Activated naive CD4-positive, alpha-beta T cell treated with anti-CD3 and anti-CD28 coated beads for 36 hours (primary cell): ENCODE data around the gene INKA1. TPM values are rescaled to one million over a fixed set of nuclear protein-coding genes. Genes with fewer than 3 reads are reported as not detected.
"Not testable (repeated sequence)": the region's sequence is repeated elsewhere in the genome, so short reads cannot be mapped to it uniquely, and the experiment has no call there.

ENCODE experiments used
- CTCF ChIA-PET: fragments of 350-600 bp; sonication (Branson Sonifier 250); formaldehyde crosslinking; loops from one replicate; lab custom pipeline; 2021; ENCODE audit warnings: antibody characterized with exemption; lab: Charles Lee
- DNase-seq: peaks from one replicate; pipeline ENCODE4 v3.0.0-alpha.2; 2020
- H3K27ac Mint-ChIP-seq: one replicate; pipeline ENCODE4 v1.8.0; 2021; ENCODE audit warnings: mild to moderate bottlenecking, mixed read lengths
- H3K27me3 Mint-ChIP-seq: one replicate; pipeline ENCODE4 v1.8.0; 2021; ENCODE audit warnings: low read depth, mixed read lengths
- H3K36me3 Mint-ChIP-seq: one replicate; pipeline ENCODE4 v1.8.0; 2021; ENCODE audit warnings: low read depth, mixed read lengths
- H3K4me1 Mint-ChIP-seq: one replicate; pipeline ENCODE4 v1.8.0; 2021; ENCODE audit warnings: low read depth, mixed read lengths
- H3K4me3 Mint-ChIP-seq: one replicate; pipeline ENCODE4 v1.8.0; 2021; ENCODE audit warnings: mild to moderate bottlenecking, moderate library complexity, mixed read lengths
- H3K9me3 Mint-ChIP-seq: one replicate; pipeline ENCODE4 v1.8.0; 2021; ENCODE audit warnings: mixed read lengths
- intact Hi-C: fragments of 100-400 bp; cut with micrococcal nuclease; formaldehyde crosslinking; loops from one replicate; pipeline ENCODE4 v1.15.1; 2023
- total RNA-seq, 2 experiments: library from RNA; stranded (reverse); gene quantifications; one replicate each; pipeline ENCODE4 v1.2.3, GENCODE V29; 2021

INKA1 gene
- total RNA-seq, 2 experiments from 2014 or later = 0.33 to 0.37 TPM

DNA sequence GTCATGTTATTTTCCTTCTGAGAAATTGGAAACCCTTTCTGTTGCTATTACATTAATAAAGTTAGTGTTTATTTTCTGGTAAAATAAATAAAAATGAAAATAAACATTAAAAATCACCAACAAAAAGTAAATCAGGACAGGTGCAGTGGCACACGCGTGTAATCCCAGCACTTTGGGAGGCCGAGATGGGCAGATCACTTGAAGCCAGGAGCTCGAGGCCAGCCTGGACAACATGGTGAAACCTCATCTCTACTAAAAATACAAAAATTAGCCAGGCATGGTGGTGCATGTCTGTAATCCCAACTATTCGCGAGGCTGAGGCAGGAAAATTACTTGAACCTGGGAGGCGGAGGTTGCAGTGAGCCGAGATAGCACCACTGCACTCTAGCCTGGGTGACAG lies 27.0 kb upstream of the INKA1 start:
- intact Hi-C loops, CTCF ChIA-PET, H3K9me3 Mint-ChIP-seq, H3K27me3 Mint-ChIP-seq, DNase-seq, H3K27ac Mint-ChIP-seq, H3K4me3 Mint-ChIP-seq, H3K36me3 Mint-ChIP-seq: not testable (repeated sequence)
- peaks cover 45% of the 10 kb centered on the region for H3K4me1 Mint-ChIP-seq

DNA sequence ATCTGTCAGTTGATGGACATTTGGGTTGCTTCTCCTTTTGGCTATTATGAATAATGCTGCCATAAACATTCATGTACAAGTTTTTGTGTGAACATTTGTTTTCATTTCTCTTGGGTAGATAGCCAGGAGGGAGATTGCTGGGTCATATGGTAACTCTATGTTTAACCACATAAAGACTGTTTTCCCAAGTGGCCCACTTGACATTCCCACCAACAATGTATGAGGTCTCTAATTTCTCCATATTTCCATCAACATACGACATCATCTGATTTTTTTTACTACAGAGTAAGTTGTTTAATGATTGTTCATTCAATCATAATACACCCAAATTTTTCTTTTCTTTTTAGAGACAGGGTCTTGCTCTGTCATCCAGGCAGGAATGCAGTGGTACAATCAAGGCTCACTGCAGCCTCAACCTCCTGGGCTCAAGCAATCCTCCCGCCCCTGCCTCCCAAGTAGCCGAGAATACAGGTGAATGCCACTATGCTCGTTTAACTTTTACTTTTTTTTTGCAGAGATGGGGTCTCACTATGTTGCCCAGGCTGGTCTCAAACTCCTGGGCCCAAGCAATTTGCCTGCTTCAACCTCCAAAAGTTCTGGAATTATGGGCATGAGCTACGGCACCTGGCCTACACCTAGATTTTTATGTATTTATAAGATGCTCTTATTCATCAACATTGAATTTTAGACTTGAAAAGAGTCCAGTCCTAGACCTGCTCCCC lies 23.5 kb upstream of the INKA1 start:
- Mint-ChIP-seq H3K9me3 (no peaks in the 10 kb centered on the region), H3K4me3 (no peak overlapping the region), H3K27me3 (no peaks in the 10 kb centered on the region), H3K27ac (no peak overlapping the region), H3K36me3 (peaks cover 17% of the 10 kb centered on the region), H3K4me1 (peaks cover 47% of the 10 kb centered on the region)
- intact Hi-C loops = no loop called here
- no peak for DNase-seq
- CTCF ChIA-PET = no interaction called here

- intact Hi-C loops = no loop called here
- H3K27ac Mint-ChIP-seq = no peak overlapping the region
- no peaks in the 10 kb centered on the region for H3K9me3 Mint-ChIP-seq
- DNase-seq = no peak
- CTCF ChIA-PET = no interaction called here
- H3K36me3 Mint-ChIP-seq = peaks cover 22% of the 10 kb centered on the region
- peaks cover 48% of the 10 kb centered on the region for H3K4me1 Mint-ChIP-seq
- no peak overlapping the region for H3K4me3 Mint-ChIP-seq
- H3K27me3 Mint-ChIP-seq = no peaks in the 10 kb centered on the region
Observed at GRCh38 chr3:49780080-49780974, 22.7 kb upstream of the INKA1 start.

- H3K27me3 Mint-ChIP-seq, H3K9me3 Mint-ChIP-seq, H3K4me3 Mint-ChIP-seq, H3K27ac Mint-ChIP-seq, intact Hi-C loops, CTCF ChIA-PET, DNase-seq: not testable (repeated sequence)
- Mint-ChIP-seq H3K4me1 (peaks cover 49% of the 10 kb centered on the region), H3K36me3 (peaks cover 24% of the 10 kb centered on the region)
Observed at GRCh38 chr3:49780975-49781365, 22.1 kb upstream of the INKA1 start.

- Mint-ChIP-seq H3K36me3 (peaks cover 23% of the 10 kb centered on the region), H3K9me3 (no peaks in the 10 kb centered on the region), H3K4me1 (peaks cover 48% of the 10 kb centered on the region), H3K4me3 (no peak overlapping the region), H3K27me3 (no peaks in the 10 kb centered on the region), H3K27ac (no peak overlapping the region)
- CTCF ChIA-PET = interaction anchor here (0.6 to 1.3 kb wide), 3 partner anchors 63 to 242 kb away, joined by 3 to 4 read pairs (median 3); no protein-coding TSS in a partner anchor
- no peak for DNase-seq
- intact Hi-C loops = no loop called here
Observed at GRCh38 chr3:49781415-49782199, 21.5 kb upstream of the INKA1 start.

DNA sequence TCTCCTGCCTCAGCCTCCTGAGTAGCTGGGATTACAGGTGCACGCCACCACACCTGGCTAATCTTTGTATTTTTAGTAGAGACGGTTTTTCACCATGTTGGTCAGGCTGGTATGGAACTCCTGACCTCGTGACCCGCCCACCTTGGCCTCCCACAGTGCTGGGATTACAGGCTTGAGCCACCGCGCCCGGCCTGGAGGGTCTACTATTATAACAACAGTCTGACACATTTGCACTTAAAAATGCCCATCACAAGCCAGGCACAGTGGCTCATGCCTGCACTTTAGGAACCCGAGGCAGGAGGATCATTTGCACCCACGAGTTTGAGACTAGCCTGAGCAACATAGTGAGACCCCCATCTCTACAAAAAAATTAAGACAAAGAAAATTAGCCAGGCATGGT lies 20.8 kb upstream of the INKA1 start:
- CTCF ChIA-PET = interaction anchor here (0.6 to 1.3 kb wide), 3 partner anchors 63 to 243 kb away, joined by 3 to 4 read pairs (median 3); no protein-coding TSS in a partner anchor
- H3K4me1 Mint-ChIP-seq = peaks cover 49% of the 10 kb centered on the region
- H3K27me3 Mint-ChIP-seq, DNase-seq, intact Hi-C loops, H3K9me3 Mint-ChIP-seq, H3K4me3 Mint-ChIP-seq, H3K27ac Mint-ChIP-seq: not testable (repeated sequence)
- peaks cover 19% of the 10 kb centered on the region for H3K36me3 Mint-ChIP-seq

- intact Hi-C loops = loop anchor here (1.0 to 5.0 kb wide), 7 partner anchors 28 to 763 kb away; partner anchors contain the start of genes AMIGO3, APEH, IFRD2 and NDUFAF3
- H3K9me3 Mint-ChIP-seq = no peaks in the 10 kb centered on the region
- H3K36me3 Mint-ChIP-seq = peaks cover 16% of the 10 kb centered on the region
- no peaks in the 10 kb centered on the region for H3K27me3 Mint-ChIP-seq
- peak overlapping the region; percentile 83 for H3K4me3 Mint-ChIP-seq
- peak; percentile 45 for DNase-seq
- CTCF ChIA-PET = interaction anchor here (1.4 to 2.9 kb wide), 3 partner anchors 41 to 246 kb away, joined by 3 to 17 read pairs (median 3); no protein-coding TSS in a partner anchor
- H3K27ac Mint-ChIP-seq = peak overlapping the region; percentile 75
- H3K4me1 Mint-ChIP-seq = peaks cover 36% of the 10 kb centered on the region
Observed at GRCh38 chr3:49785565-49786356, 17.3 kb upstream of the INKA1 start.

DNA sequence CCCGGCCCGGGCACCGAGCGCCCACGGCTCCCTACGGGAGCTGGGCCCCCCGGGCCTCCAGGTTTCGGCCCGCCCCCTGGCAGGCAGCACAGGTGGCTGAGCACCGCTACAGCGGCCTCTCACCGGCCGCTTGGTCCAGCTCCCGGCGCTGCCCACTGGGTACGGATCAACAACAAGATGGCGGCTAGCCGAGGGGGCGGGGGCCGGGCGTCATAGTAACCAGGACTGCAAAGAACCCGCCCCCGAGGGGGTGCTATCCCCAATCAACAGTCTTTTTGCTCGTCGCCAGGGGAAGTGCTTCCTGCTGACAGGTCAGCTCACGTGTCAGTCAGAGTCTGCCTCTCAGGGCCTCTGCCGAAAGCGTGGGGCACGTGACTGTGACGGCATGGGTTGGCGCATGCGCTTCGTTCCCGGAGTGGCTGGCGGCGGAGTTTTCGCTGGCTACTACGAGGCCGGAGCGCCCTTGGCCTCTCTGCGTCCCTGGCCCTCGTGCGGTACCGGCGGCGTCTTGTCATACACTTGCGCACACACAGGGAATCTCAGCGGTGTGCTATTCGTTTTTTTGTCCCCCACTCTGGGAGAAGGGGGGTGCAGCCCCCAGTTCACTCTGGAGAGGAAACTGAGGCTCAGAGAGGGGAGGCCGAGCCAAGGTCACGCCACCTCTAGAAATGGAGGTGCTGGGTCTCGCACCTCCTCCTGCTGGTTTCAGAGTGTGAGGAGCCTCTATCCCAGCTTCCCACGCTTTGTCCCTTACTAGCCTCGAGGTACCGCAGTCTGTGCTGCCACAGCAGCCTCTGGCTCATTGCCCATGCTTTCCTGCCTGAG lies 16.5 kb upstream of the INKA1 start, which contains the start of gene IP6K1:
Gene IP6K1, minus strand, starts transcription at position 186 of the 825 bp plus-strand sequence. CDS start 38,502 bp downstream, outside the sequence.
- H3K4me1 Mint-ChIP-seq = peaks cover 28% of the 10 kb centered on the region
- CTCF ChIA-PET = interaction anchor here (1.2 to 2.9 kb wide), 4 partner anchors 14 to 246 kb away, joined by 3 to 17 read pairs (median 4); no protein-coding TSS in a partner anchor
- peaks cover 14% of the 10 kb centered on the region for H3K36me3 Mint-ChIP-seq

GRCh38 chr3:49787182-49787464 lies 15.9 kb upstream of the INKA1 start:
- CTCF ChIA-PET = interaction anchor here (1.2 to 2.9 kb wide), 4 partner anchors 14 to 247 kb away, joined by 3 to 17 read pairs (median 6); no protein-coding TSS in a partner anchor
- peaks cover 27% of the 10 kb centered on the region for H3K4me1 Mint-ChIP-seq
- intact Hi-C loops = loop anchor here (5.0 kb wide), 1 partner anchor 765 kb away; the partner anchor contains the start of gene NDUFAF3

More for the DNA sequence above, 16.5 kb upstream of the INKA1 start, which contains the start of gene IP6K1:
- intact Hi-C loops = loop anchor here (1.0 to 5.0 kb wide), 7 partner anchors 27 to 764 kb away; partner anchors contain the start of genes AMIGO3, APEH, IFRD2 and NDUFAF3
- Mint-ChIP-seq H3K4me3 (peak within 1 kb of the TSS; percentile 83), H3K27me3 (no peaks in the 10 kb centered on the region), H3K9me3 (no peaks in the 10 kb centered on the region), H3K27ac (peak within 1 kb of the TSS; percentile 86)
- DNase-seq = peak; percentile 100

GRCh38 chr3:49787536-49787935 lies 15.5 kb upstream of the INKA1 start:
- CTCF ChIA-PET = interaction anchor here (1.2 to 2.9 kb wide), 4 partner anchors 15 to 247 kb away, joined by 3 to 17 read pairs (median 6); no protein-coding TSS in a partner anchor
- H3K36me3 Mint-ChIP-seq = peaks cover 11% of the 10 kb centered on the region
- peaks cover 23% of the 10 kb centered on the region for H3K4me1 Mint-ChIP-seq
- peak overlapping the region; percentile 83 for H3K4me3 Mint-ChIP-seq
- H3K27me3 Mint-ChIP-seq = no peaks in the 10 kb centered on the region
- H3K27ac Mint-ChIP-seq = no peak overlapping the region
- no peak for DNase-seq
- H3K9me3 Mint-ChIP-seq = no peaks in the 10 kb centered on the region
- intact Hi-C loops = loop anchor here (5.0 kb wide), 1 partner anchor 765 kb away; the partner anchor contains the start of gene NDUFAF3

More at GRCh38 chr3:49787182-49787464, 15.9 kb upstream of the INKA1 start:
- DNase-seq = no peak
- Mint-ChIP-seq H3K4me3 (peak overlapping the region; percentile 83), H3K9me3 (no peaks in the 10 kb centered on the region), H3K36me3 (peaks cover 14% of the 10 kb centered on the region), H3K27ac (peak overlapping the region; percentile 86), H3K27me3 (no peaks in the 10 kb centered on the region)
